Parathyroid adenoma (tissue), 2 donors: Measurements from ENCODE around the gene CCDC74A.
"Not testable (repeated sequence)": the region's sequence is repeated elsewhere in the genome, so short reads cannot be mapped to it uniquely, and the experiment has no call there.

ENCODE experiments used
- H2AFZ ChIP-seq: fragments of 300-600 bp; sonication (generic); one replicate; pipeline ENCODE4 v1.7.0; 2017; ENCODE audit warnings: antibody characterized with exemption, mild to moderate bottlenecking
- H3K27ac ChIP-seq: fragments of 300-600 bp; sonication (generic); one replicate; pipeline ENCODE4 v1.7.0; 2017
- H3K27me3 ChIP-seq: fragments of 300-600 bp; sonication (generic); one replicate; pipeline ENCODE4 v1.7.0; 2017; ENCODE audit warnings: low read length; ENCODE audit not compliant: control insufficient read depth, insufficient read depth
- H3K36me3 ChIP-seq: fragments of 300-600 bp; sonication (generic); one replicate; pipeline ENCODE4 v1.7.0; 2017; ENCODE audit warnings: low read length; ENCODE audit not compliant: control insufficient read depth, insufficient read depth
- H3K4me1 ChIP-seq: fragments of 300-600 bp; sonication (generic); one replicate; pipeline ENCODE4 v1.7.0; 2017; ENCODE audit warnings: control low read depth
- H3K4me2 ChIP-seq: fragments of 300-600 bp; sonication (generic); one replicate; pipeline ENCODE4 v1.7.0; 2017; ENCODE audit warnings: low read length
- H3K4me3 ChIP-seq: fragments of 300-600 bp; sonication (generic); one replicate; pipeline ENCODE4 v1.7.0; 2017; ENCODE audit warnings: low read depth, low read length
- H3K79me2 ChIP-seq: fragments of 300-600 bp; sonication (generic); one replicate; pipeline ENCODE4 v1.7.0; 2017; ENCODE audit warnings: control low read depth
- H3K9ac ChIP-seq: fragments of 300-600 bp; sonication (generic); one replicate; pipeline ENCODE4 v1.7.0; 2017; ENCODE audit warnings: mild to moderate bottlenecking
- H3K9me3 ChIP-seq: fragments of 300-600 bp; sonication (generic); one replicate; pipeline ENCODE4 v1.7.0; 2017; ENCODE audit warnings: low read length; ENCODE audit not compliant: control insufficient read depth
- CTCF ChIP-seq: fragments of 300-600 bp; sonication (generic); IDR thresholded peaks from one replicate; pipeline ENCODE4 v1.7.0; 2017; ENCODE audit warnings: antibody characterized with exemption, mild to moderate bottlenecking
- donor health status: primary hyperparathyroidism.

CCDC74A gene

GRCh38 chr2:131514408-131515166 is 13.1 kb upstream of the CCDC74A start:
- not testable (repeated sequence) for H3K27me3 ChIP-seq, H3K79me2 ChIP-seq, H3K27ac ChIP-seq, H3K36me3 ChIP-seq, H3K9ac ChIP-seq, H3K4me3 ChIP-seq, H3K4me1 ChIP-seq, H2AFZ ChIP-seq, H3K4me2 ChIP-seq, H3K9me3 ChIP-seq

- H3K36me3 ChIP-seq, H3K4me2 ChIP-seq, H3K27ac ChIP-seq, H3K9ac ChIP-seq, H3K4me1 ChIP-seq, H3K79me2 ChIP-seq, H2AFZ ChIP-seq, H3K27me3 ChIP-seq, H3K9me3 ChIP-seq, H3K4me3 ChIP-seq: not testable (repeated sequence)
Observed at GRCh38 chr2:131515235-131515634, 12.5 kb upstream of the CCDC74A start.

- TF ChIP-seq CTCF = no peak
- H3K9ac ChIP-seq = no peak overlapping the region
- no peak overlapping the region for H3K4me2 ChIP-seq
- no peaks in the 10 kb centered on the region for H3K27me3 ChIP-seq
- H2AFZ ChIP-seq = no peak overlapping the region
- H3K27ac ChIP-seq = no peak overlapping the region
- H3K4me3 ChIP-seq = no peak overlapping the region
- no peaks in the 10 kb centered on the region for H3K79me2 ChIP-seq
- no peaks in the 10 kb centered on the region for H3K36me3 ChIP-seq
- no peaks in the 10 kb centered on the region for H3K9me3 ChIP-seq
- no peaks in the 10 kb centered on the region for H3K4me1 ChIP-seq
Observed at GRCh38 chr2:131516011-131516410, 11.7 kb upstream of the CCDC74A start.

GRCh38 chr2:131516621-131517020 is 11.1 kb upstream of the CCDC74A start:
- not testable (repeated sequence) for H3K27ac ChIP-seq, H3K4me1 ChIP-seq, H3K4me2 ChIP-seq, H3K36me3 ChIP-seq, H3K9ac ChIP-seq, H3K79me2 ChIP-seq, H2AFZ ChIP-seq, H3K4me3 ChIP-seq, H3K9me3 ChIP-seq, H3K27me3 ChIP-seq
- TF ChIP-seq CTCF = peak; percentile 55

GRCh38 chr2:131517106-131517831 is 10.4 kb upstream of the CCDC74A start:
- Histone ChIP-seq H3K79me2 (no peaks in the 10 kb centered on the region), H3K4me2 (no peak overlapping the region), H3K27ac (no peak overlapping the region), H2AFZ (no peak overlapping the region), H3K9ac (no peak overlapping the region), H3K4me3 (no peak overlapping the region), H3K9me3 (no peaks in the 10 kb centered on the region), H3K4me1 (no peaks in the 10 kb centered on the region), H3K27me3 (no peaks in the 10 kb centered on the region), H3K36me3 (no peaks in the 10 kb centered on the region)
- TF ChIP-seq CTCF = no peak

GRCh38 chr2:131517856-131518255 is 9.8 kb upstream of the CCDC74A start:
- H3K27ac ChIP-seq, H3K79me2 ChIP-seq, H3K27me3 ChIP-seq, H3K4me3 ChIP-seq, H3K4me1 ChIP-seq, H3K36me3 ChIP-seq, H2AFZ ChIP-seq, H3K4me2 ChIP-seq, H3K9ac ChIP-seq, H3K9me3 ChIP-seq: not testable (repeated sequence)

GRCh38 chr2:131518531-131518930 is 9.2 kb upstream of the CCDC74A start:
- H3K27ac ChIP-seq, H3K4me3 ChIP-seq, H3K4me1 ChIP-seq, H3K27me3 ChIP-seq, H3K79me2 ChIP-seq, H2AFZ ChIP-seq, H3K9ac ChIP-seq, H3K4me2 ChIP-seq, H3K36me3 ChIP-seq, H3K9me3 ChIP-seq: not testable (repeated sequence)
